ENCODE results near the gene NGEF. TPM values are rescaled to one million over a fixed set of nuclear protein-coding genes. Genes with fewer than 3 reads are reported as not detected.

Gene NGEF
- total and polyA plus RNA-seq, 8 donors = 2.6 to 30.9 (median 5.9) TPM

GRCh38 chr2:232846055-232846454 lies 167.0 kb downstream of the NGEF start:
- Histone ChIP-seq H3K27me3 (no peaks in the 10 kb centered on the region), H3K4me1 (no peaks in the 10 kb centered on the region), H3K9me3 (no peaks in the 10 kb centered on the region), H3K36me3 (peaks cover 75 to 100% (median 98%) of the 10 kb centered on the region in 4 donors), H3K27ac (no peak overlapping the region), H3K4me3 (no peak overlapping the region)
- TF ChIP-seq, protein P1, sequence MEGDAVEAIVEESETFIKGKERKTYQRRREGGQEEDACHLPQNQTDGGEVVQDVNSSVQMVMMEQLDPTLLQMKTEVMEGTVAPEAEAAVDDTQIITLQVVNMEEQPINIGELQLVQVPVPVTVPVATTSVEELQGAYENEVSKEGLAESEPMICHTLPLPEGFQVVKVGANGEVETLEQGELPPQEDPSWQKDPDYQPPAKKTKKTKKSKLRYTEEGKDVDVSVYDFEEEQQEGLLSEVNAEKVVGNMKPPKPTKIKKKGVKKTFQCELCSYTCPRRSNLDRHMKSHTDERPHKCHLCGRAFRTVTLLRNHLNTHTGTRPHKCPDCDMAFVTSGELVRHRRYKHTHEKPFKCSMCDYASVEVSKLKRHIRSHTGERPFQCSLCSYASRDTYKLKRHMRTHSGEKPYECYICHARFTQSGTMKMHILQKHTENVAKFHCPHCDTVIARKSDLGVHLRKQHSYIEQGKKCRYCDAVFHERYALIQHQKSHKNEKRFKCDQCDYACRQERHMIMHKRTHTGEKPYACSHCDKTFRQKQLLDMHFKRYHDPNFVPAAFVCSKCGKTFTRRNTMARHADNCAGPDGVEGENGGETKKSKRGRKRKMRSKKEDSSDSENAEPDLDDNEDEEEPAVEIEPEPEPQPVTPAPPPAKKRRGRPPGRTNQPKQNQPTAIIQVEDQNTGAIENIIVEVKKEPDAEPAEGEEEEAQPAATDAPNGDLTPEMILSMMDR (IDR thresholded peaks at IDR 0.05) = no peak
- TF ChIP-seq EP300 (IDR thresholded peaks at IDR 0.05) = no peak
- no peak for TF ChIP-seq POLR2AphosphoS5 (IDR thresholded peaks at IDR 0.05)
- TF ChIP-seq POLR2A (IDR thresholded peaks at IDR 0.05) = no peak
- DNase-seq = no peak
- intact Hi-C loops (cut with DNase I; ENCODE audit: low total_unique reads) = no loop called here

DNA sequence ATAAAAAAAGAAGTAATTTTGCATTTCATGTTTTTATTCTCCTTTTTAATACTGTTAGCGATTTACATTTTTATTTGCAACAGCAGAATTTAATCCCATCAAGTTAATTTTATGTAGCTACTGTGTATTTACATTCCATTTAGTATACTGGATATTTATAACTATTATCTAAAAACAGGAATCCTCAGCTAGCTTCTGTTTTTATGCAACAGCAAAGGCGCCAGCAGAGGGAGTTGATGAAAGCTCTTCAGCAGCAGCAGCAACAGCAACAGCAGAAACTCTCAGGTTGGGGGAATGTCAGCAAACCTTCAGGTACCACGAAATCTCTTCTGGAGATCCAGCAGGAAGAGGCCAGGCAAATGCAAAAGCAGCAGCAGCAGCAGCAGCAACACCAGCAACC lies 169.2 kb downstream of the NGEF start:
- peaks cover 56 to 98% (median 93%) of the 10 kb centered on the region in 4 donors for H3K36me3 ChIP-seq
- no peak overlapping the region for H3K4me3 ChIP-seq
- H3K27me3 ChIP-seq = no peaks in the 10 kb centered on the region
- H3K4me1 ChIP-seq = peaks cover 0 to 17% (median 8%) of the 10 kb centered on the region in 4 donors
- TF ChIP-seq POLR2AphosphoS5 (IDR thresholded peaks at IDR 0.05) (no peak), EP300 (IDR thresholded peaks at IDR 0.05) (no peak), POLR2A (IDR thresholded peaks at IDR 0.05) (no peak)
- TF ChIP-seq, protein P1 (IDR thresholded peaks at IDR 0.05) = no peak
- H3K9me3 ChIP-seq = no peaks in the 10 kb centered on the region
- peak in 1 of 2 donors; percentile 12 for DNase-seq
- 87 to 91% (median 88%) methylated on average over 3 of the region's 3 CpGs for WGBS, 5 donors
- H3K27ac ChIP-seq = no peak overlapping the region
- intact Hi-C loops (cut with DNase I; ENCODE audit: low total_unique reads) = no loop called here

GRCh38 chr2:232842689-232843088 lies 170.4 kb downstream of the NGEF start:
- Histone ChIP-seq H3K36me3 (peaks cover 46 to 92% (median 89%) of the 10 kb centered on the region in 4 donors), H3K4me3 (no peak overlapping the region), H3K9me3 (no peaks in the 10 kb centered on the region), H3K27ac (no peak overlapping the region), H3K27me3 (no peaks in the 10 kb centered on the region), H3K4me1 (peaks cover 7 to 29% (median 19%) of the 10 kb centered on the region in 4 donors)
- 46 to 79% (median 71%) methylated on average over 2 of the region's 2 CpGs for WGBS, 5 donors
- intact Hi-C loops (cut with DNase I; ENCODE audit: low total_unique reads) = no loop called here
- DNase-seq = no peak
- no peak for TF ChIP-seq POLR2A (IDR thresholded peaks at IDR 0.05)
- TF ChIP-seq EP300 (IDR thresholded peaks at IDR 0.05) = no peak
- TF ChIP-seq POLR2AphosphoS5 (IDR thresholded peaks at IDR 0.05) = no peak
- TF ChIP-seq, protein P1 (IDR thresholded peaks at IDR 0.05) = no peak

GRCh38 chr2:232839411-232840079 lies 173.5 kb downstream of the NGEF start:
- no peaks in the 10 kb centered on the region for H3K9me3 ChIP-seq
- H3K27me3 ChIP-seq = no peaks in the 10 kb centered on the region
- WGBS, 5 donors = 26 to 43% (median 30%) methylated on average over 9 of the region's 9 CpGs
- H3K4me3 ChIP-seq = no peak overlapping the region
- H3K4me1 ChIP-seq = peaks cover 7 to 49% (median 28%) of the 10 kb centered on the region in 4 donors
- intact Hi-C loops (cut with DNase I; ENCODE audit: low total_unique reads) = no loop called here
- H3K36me3 ChIP-seq = peaks cover 33 to 86% (median 84%) of the 10 kb centered on the region in 4 donors
- DNase-seq = peak; percentile 46 to 51
- TF ChIP-seq, protein P1 (IDR thresholded peaks at IDR 0.05) = no peak
- no peak for TF ChIP-seq POLR2AphosphoS5 (IDR thresholded peaks at IDR 0.05)
- TF ChIP-seq EP300 (IDR thresholded peaks at IDR 0.05) = no peak
- TF ChIP-seq POLR2A (IDR thresholded peaks at IDR 0.05) = no peak
- H3K27ac ChIP-seq = peak overlapping the region in 2 of 5 donors; percentile 3 to 11
